OCI-LY7 (cell line): ENCODE data around the gene PLSCR2. TPM values are rescaled to one million over a fixed set of nuclear protein-coding genes. Genes with fewer than 3 reads are reported as not detected.

Source experiments
- BruUV-seq: library from RNA; stranded (reverse); fragments of 400-500 nt; replicated peaks from 2 replicates; lab custom pipeline; 2021; lab: Mats Ljungman, UMichigan
- CTCF ChIA-PET: fragments of 300-600 bp; sonication (Branson Sonifier 250); formaldehyde crosslinking; loops from one replicate; lab custom pipeline; 2022; ENCODE audit warnings: antibody characterized with exemption; ENCODE audit not compliant: unreplicated experiment; lab: Charles Lee
- POLR2A ChIA-PET: fragments of 300-600 bp; sonication (Branson Sonifier 250); formaldehyde crosslinking; loops from one replicate; lab custom pipeline; 2022; ENCODE audit warnings: antibody characterized with exemption; lab: Charles Lee
- DNase-seq: peaks from one replicate; pipeline ENCODE4 v3.0.0-alpha.2; 2015; ENCODE audit warnings: low spot score
- H2AFZ ChIP-seq: fragments of 200-600 bp; sonication (generic), shearing (Covaris generic); 2 replicates; pipeline ENCODE4 v1.6.1; 2014; ENCODE audit warnings: mild to moderate bottlenecking, antibody characterized with exemption, low read length, moderate library complexity
- H3K27ac ChIP-seq: fragments of 200-600 bp; sonication (generic); 2 replicates; pipeline ENCODE4 v1.5.1; 2014; ENCODE audit warnings: mixed run types, low read depth, mild to moderate bottlenecking, moderate library complexity, low read length, inconsistent platforms; ENCODE audit not compliant: poor library complexity, severe bottlenecking
- H3K36me3 ChIP-seq: fragments of 200-600 bp; sonication (generic); 2 replicates; pipeline ENCODE4 v1.6.1; 2014; ENCODE audit warnings: mild to moderate bottlenecking, antibody characterized with exemption, low read length, moderate library complexity, mixed read lengths; ENCODE audit not compliant: insufficient read depth
- H3K4me1 ChIP-seq: fragments of 200-600 bp; sonication (generic); 2 replicates; pipeline ENCODE4 v1.5.1; 2014; ENCODE audit warnings: mild to moderate bottlenecking, low read length; ENCODE audit not compliant: insufficient read depth, poor library complexity, severe bottlenecking
- H3K4me2 ChIP-seq: fragments of 200-600 bp; sonication (generic); 2 replicates; pipeline ENCODE4 v1.6.1; 2014; ENCODE audit warnings: mild to moderate bottlenecking, low read length
- H3K4me3 ChIP-seq: fragments of 200-600 bp; sonication (generic); 2 replicates; pipeline ENCODE4 v1.5.1; 2014; ENCODE audit warnings: mild to moderate bottlenecking, low read depth, low read length; ENCODE audit not compliant: poor library complexity, severe bottlenecking
- H3K79me2 ChIP-seq: fragments of 200-600 bp; sonication (generic); 2 replicates; pipeline ENCODE4 v1.6.1; 2016; ENCODE audit warnings: low read depth, mild to moderate bottlenecking, low read length, moderate library complexity, mixed read lengths; ENCODE audit not compliant: insufficient read depth
- H3K9me2 ChIP-seq: fragments of 200-600 bp; sonication (generic); 2 replicates; pipeline ENCODE4 v1.6.1; 2016; ENCODE audit warnings: mild to moderate bottlenecking, low read length, mixed read lengths; ENCODE audit not compliant: insufficient read depth
- H3K9me3 ChIP-seq: fragments of 200-600 bp; sonication (generic); 2 replicates; pipeline ENCODE4 v1.6.1; 2014; ENCODE audit warnings: mild to moderate bottlenecking, mixed run types, low read length, mixed read lengths
- H4K20me1 ChIP-seq: fragments of 200-600 bp; sonication (generic); 2 replicates; pipeline ENCODE4 v1.6.1; 2014; ENCODE audit warnings: mild to moderate bottlenecking, antibody characterized with exemption, low read length, moderate library complexity, mixed read lengths; ENCODE audit not compliant: insufficient read depth
- CTCF ChIP-seq: fragments of 200-600 bp; sonication (generic); conservative IDR thresholded peaks from 2 replicates; pipeline ENCODE4 v1.5.1; 2014; ENCODE audit warnings: mild to moderate bottlenecking, antibody characterized with exemption, low read length, moderate library complexity, mixed read lengths
- EZH2phosphoT487 ChIP-seq: fragments of 200-600 bp; sonication (generic); IDR thresholded peaks from 2 replicates; pipeline ENCODE4 v1.6.1; 2018; ENCODE audit warnings: low read depth, borderline replicate concordance, mild to moderate bottlenecking, mixed run types, antibody characterized with exemption, low read length, moderate library complexity, mixed read lengths
- intact Hi-C: fragments of 100-400 bp; cut with micrococcal nuclease; formaldehyde crosslinking; loops from one replicate; pipeline ENCODE4 v1.10.0; 2022; ENCODE audit not compliant: unreplicated experiment
- total RNA-seq, 2 experiments: library from RNA; depleted of rRNA in 1 of 2; stranded (reverse); fragments of >200 nt in 1 of 2; shearing (Covaris generic) in 1 of 2; gene quantifications; 2 replicates each; pipeline ENCODE4 v1.2.3, GENCODE V29; 2014 to 2022

The PLSCR2 gene
- total RNA-seq, 2 experiments from 2014 or later, result not detected

- Histone ChIP-seq H3K36me3 (no peaks in the 10 kb centered on the region), H3K4me3 (no peak overlapping the region), H3K79me2 (no peaks in the 10 kb centered on the region), H3K4me2 (no peak overlapping the region), H2AFZ (no peak overlapping the region), H3K27ac (no peak overlapping the region), H3K4me1 (no peaks in the 10 kb centered on the region), H3K9me2 (no peaks in the 10 kb centered on the region), H4K20me1 (no peaks in the 10 kb centered on the region), H3K9me3 (no peaks in the 10 kb centered on the region)
- DNase-seq, result no peak
- TF ChIP-seq CTCF (no peak), EZH2phosphoT487 (no peak)
- CTCF ChIA-PET, result no interaction called here
- BruUV-seq, result no TSS peak
- POLR2A ChIA-PET, result no interaction called here
- intact Hi-C loops, result no loop called here
These were observed 37.3 kb downstream of the PLSCR2 start for GRCh38 chr3:146432066-146432465.

GRCh38 chr3:146431240-146431639 lies 38.1 kb downstream of the PLSCR2 start:
- Histone ChIP-seq H3K36me3 (no peaks in the 10 kb centered on the region), H3K27ac (no peak overlapping the region), H4K20me1 (no peaks in the 10 kb centered on the region), H3K4me1 (no peaks in the 10 kb centered on the region), H2AFZ (no peak overlapping the region), H3K79me2 (no peaks in the 10 kb centered on the region), H3K9me3 (no peaks in the 10 kb centered on the region), H3K4me3 (no peak overlapping the region), H3K9me2 (no peaks in the 10 kb centered on the region), H3K4me2 (no peak overlapping the region)
- intact Hi-C loops, result no loop called here
- no TSS peak for BruUV-seq
- CTCF ChIA-PET, result interaction anchor here (0.6 kb wide), 1 partner anchor 10 kb away, joined by 5 read pairs; no protein-coding TSS in a partner anchor
- POLR2A ChIA-PET, result interaction anchor here (0.6 to 0.7 kb wide), 2 partner anchors 122 to 686 kb away, joined by 5 read pairs; no protein-coding TSS in a partner anchor
- DNase-seq, result no peak
- TF ChIP-seq CTCF (no peak), EZH2phosphoT487 (no peak)

GRCh38 chr3:146425341-146425740 lies 44.0 kb downstream of the PLSCR2 start:
- Histone ChIP-seq H3K36me3 (no peaks in the 10 kb centered on the region), H3K27ac (no peak overlapping the region), H3K9me2 (no peaks in the 10 kb centered on the region), H3K4me3 (no peak overlapping the region), H3K4me1 (no peaks in the 10 kb centered on the region), H3K79me2 (no peaks in the 10 kb centered on the region), H4K20me1 (no peaks in the 10 kb centered on the region), H3K9me3 (no peaks in the 10 kb centered on the region), H3K4me2 (no peak overlapping the region), H2AFZ (no peak overlapping the region)
- intact Hi-C loops, result no loop called here
- POLR2A ChIA-PET, result interaction anchor here (0.7 kb wide), 1 partner anchor 180 kb away, joined by 4 read pairs; no protein-coding TSS in a partner anchor
- BruUV-seq, result no TSS peak
- TF ChIP-seq EZH2phosphoT487 (no peak), CTCF (no peak)
- CTCF ChIA-PET, result no interaction called here
- no peak for DNase-seq
